ENCODE data around the gene KRT78. TPM values are rescaled to one million over a fixed set of nuclear protein-coding genes. Genes with fewer than 3 reads are reported as not detected.
"Not testable (repeated sequence)": the region's sequence is repeated elsewhere in the genome, so short reads cannot be mapped to it uniquely, and the experiment has no call there.

Gene KRT78
- total RNA-seq, 2 experiments from 2014 or later = not detected

- DNase-seq = peak; percentile 90
- POLR2A ChIA-PET = no interaction called here
- peaks cover 22% of the 10 kb centered on the region for H3K4me1 Mint-ChIP-seq
Measured at GRCh38 chr12:52870361-52871290, 21.8 kb upstream of the KRT78 start.

GRCh38 chr12:52867642-52868041, 18.8 kb upstream of the KRT78 start:
- no peak overlapping the region for H3K27ac Mint-ChIP-seq
- CTCF ChIA-PET = interaction anchor here (0.6 to 2.8 kb wide), 5 partner anchors 10 to 492 kb away, joined by 3 to 17 read pairs (median 4); no protein-coding TSS in a partner anchor
- ATAC-seq = peak; percentile 33
- intact Hi-C loops (cut with DNase I, micrococcal nuclease) = no loop called here
- H3K4me1 Mint-ChIP-seq = peaks cover 12% of the 10 kb centered on the region
- H3K9me3 Mint-ChIP-seq (ENCODE audit: low read depth) = no peaks in the 10 kb centered on the region
- no peak overlapping the region for H3K4me3 Mint-ChIP-seq
- no peaks in the 10 kb centered on the region for H3K36me3 Mint-ChIP-seq (ENCODE audit: low read depth)
- no peaks in the 10 kb centered on the region for H3K27me3 Mint-ChIP-seq
- POLR2A ChIA-PET = no interaction called here
- peak; percentile 51 for DNase-seq

More at GRCh38 chr12:52870361-52871290, 21.8 kb upstream of the KRT78 start:
- no peaks in the 10 kb centered on the region for H3K9me3 Mint-ChIP-seq (ENCODE audit: low read depth)
- CTCF ChIA-PET = interaction anchor here (0.5 to 8.8 kb wide), 43 partner anchors 9 to 722 kb away, joined by 3 to 110 read pairs (median 3); partner anchors contain the start of genes KRT3 and KRT79
- H3K27ac Mint-ChIP-seq = no peak overlapping the region
- H3K36me3 Mint-ChIP-seq (ENCODE audit: low read depth) = no peaks in the 10 kb centered on the region
- no peak overlapping the region for H3K4me3 Mint-ChIP-seq
- intact Hi-C loops (cut with DNase I, micrococcal nuclease) = loop anchor here (1.0 to 10.0 kb wide), 5 partner anchors 156 to 714 kb away; no protein-coding TSS in a partner anchor
- peak; percentile 80 for ATAC-seq
- H3K27me3 Mint-ChIP-seq = peaks cover 4% of the 10 kb centered on the region

GRCh38 chr12:52867152-52867551, 18.4 kb upstream of the KRT78 start:
- no peaks in the 10 kb centered on the region for H3K36me3 Mint-ChIP-seq (ENCODE audit: low read depth)
- H3K4me3 Mint-ChIP-seq = no peak overlapping the region
- no peaks in the 10 kb centered on the region for H3K27me3 Mint-ChIP-seq
- intact Hi-C loops (cut with DNase I, micrococcal nuclease) = no loop called here
- H3K27ac Mint-ChIP-seq = no peak overlapping the region
- H3K9me3 Mint-ChIP-seq (ENCODE audit: low read depth) = no peaks in the 10 kb centered on the region
- H3K4me1 Mint-ChIP-seq = peaks cover 12% of the 10 kb centered on the region
- POLR2A ChIA-PET = no interaction called here
- DNase-seq (no peak), ATAC-seq (no peak)
- CTCF ChIA-PET = interaction anchor here (0.6 to 2.8 kb wide), 9 partner anchors 10 to 492 kb away, joined by 3 to 17 read pairs (median 4); no protein-coding TSS in a partner anchor

- no peak overlapping the region for H3K27ac Mint-ChIP-seq
- no peaks in the 10 kb centered on the region for H3K36me3 Mint-ChIP-seq (ENCODE audit: low read depth)
- no peaks in the 10 kb centered on the region for H3K27me3 Mint-ChIP-seq
- CTCF ChIA-PET = interaction anchor here (0.6 to 2.8 kb wide), 14 partner anchors 8 to 598 kb away, joined by 3 to 17 read pairs (median 4); partner anchors contain the start of gene KRT76
- H3K4me1 Mint-ChIP-seq = peaks cover 12% of the 10 kb centered on the region
- no peaks in the 10 kb centered on the region for H3K9me3 Mint-ChIP-seq (ENCODE audit: low read depth)
- DNase-seq (peak; percentile 56), ATAC-seq (peak; percentile 39)
- intact Hi-C loops (cut with DNase I, micrococcal nuclease) = no loop called here
- POLR2A ChIA-PET = no interaction called here
- H3K4me3 Mint-ChIP-seq = no peak overlapping the region
Measured at GRCh38 chr12:52865090-52865944, 16.5 kb upstream of the KRT78 start.

GRCh38 chr12:52862023-52862422, 13.2 kb upstream of the KRT78 start:
- ChIA-PET CTCF (interaction anchor here (0.7 to 3.0 kb wide), 3 partner anchors 9 to 1065 kb away, joined by 3 to 9 read pairs (median 6); no protein-coding TSS in a partner anchor), POLR2A (no interaction called here)
- intact Hi-C loops (cut with DNase I, micrococcal nuclease) = no loop called here
- Mint-ChIP-seq H3K9me3 (ENCODE audit: low read depth) (no peaks in the 10 kb centered on the region), H3K4me3 (no peak overlapping the region), H3K27me3 (no peaks in the 10 kb centered on the region), H3K36me3 (ENCODE audit: low read depth) (no peaks in the 10 kb centered on the region), H3K4me1 (peaks cover 2% of the 10 kb centered on the region), H3K27ac (no peak overlapping the region)
- DNase-seq (no peak), ATAC-seq (no peak)

- ChIA-PET CTCF (interaction anchor here (0.7 to 3.0 kb wide), 5 partner anchors 9 to 1065 kb away, joined by 3 to 9 read pairs (median 3); no protein-coding TSS in a partner anchor), POLR2A (no interaction called here)
- Mint-ChIP-seq H3K27me3 (no peaks in the 10 kb centered on the region), H3K4me3 (no peak overlapping the region), H3K4me1 (no peaks in the 10 kb centered on the region), H3K9me3 (ENCODE audit: low read depth) (no peaks in the 10 kb centered on the region), H3K27ac (no peak overlapping the region), H3K36me3 (ENCODE audit: low read depth) (no peaks in the 10 kb centered on the region)
- DNase-seq (no peak), ATAC-seq (no peak)
- intact Hi-C loops (cut with DNase I, micrococcal nuclease) = no loop called here
Measured at GRCh38 chr12:52861511-52861910, 12.7 kb upstream of the KRT78 start.

- no peak overlapping the region for H3K27ac Mint-ChIP-seq
- H3K4me1 Mint-ChIP-seq = no peaks in the 10 kb centered on the region
- DNase-seq (no peak), ATAC-seq (no peak)
- H3K4me3 Mint-ChIP-seq = no peak overlapping the region
- CTCF ChIA-PET = interaction anchor here (0.7 to 1.5 kb wide), 3 partner anchors 10 to 21 kb away, joined by 3 read pairs; no protein-coding TSS in a partner anchor
- intact Hi-C loops (cut with DNase I, micrococcal nuclease) = no loop called here
- no peaks in the 10 kb centered on the region for H3K36me3 Mint-ChIP-seq (ENCODE audit: low read depth)
- H3K9me3 Mint-ChIP-seq (ENCODE audit: low read depth) = peaks cover 2% of the 10 kb centered on the region
- POLR2A ChIA-PET = no interaction called here
- no peaks in the 10 kb centered on the region for H3K27me3 Mint-ChIP-seq
Measured at GRCh38 chr12:52860102-52860823, 11.5 kb upstream of the KRT78 start.

- ATAC-seq = no peak
- intact Hi-C loops (cut with DNase I, micrococcal nuclease) = no loop called here
Measured at GRCh38 chr12:52857500-52857899, 8.7 kb upstream of the KRT78 start.

GRCh38 chr12:52856787-52857186, 8.0 kb upstream of the KRT78 start:
- CTCF ChIA-PET = no interaction called here
- intact Hi-C loops (cut with DNase I, micrococcal nuclease) = no loop called here
- POLR2A ChIA-PET = no interaction called here
- ATAC-seq = no peak
- Mint-ChIP-seq H3K27me3 (peaks cover 3% of the 10 kb centered on the region), H3K4me3 (no peak overlapping the region), H3K27ac (no peak overlapping the region), H3K4me1 (no peaks in the 10 kb centered on the region), H3K36me3 (ENCODE audit: low read depth) (no peaks in the 10 kb centered on the region), H3K9me3 (ENCODE audit: low read depth) (peaks cover 2% of the 10 kb centered on the region)
- no peak for DNase-seq

More at GRCh38 chr12:52857500-52857899, 8.7 kb upstream of the KRT78 start:
- H3K36me3 Mint-ChIP-seq (ENCODE audit: low read depth) = no peaks in the 10 kb centered on the region
- ChIA-PET POLR2A (no interaction called here), CTCF (no interaction called here)
- no peaks in the 10 kb centered on the region for H3K4me1 Mint-ChIP-seq
- H3K4me3 Mint-ChIP-seq = no peak overlapping the region
- H3K27ac Mint-ChIP-seq = no peak overlapping the region
- peaks cover 3% of the 10 kb centered on the region for H3K27me3 Mint-ChIP-seq
- peaks cover 2% of the 10 kb centered on the region for H3K9me3 Mint-ChIP-seq (ENCODE audit: low read depth)
- DNase-seq = no peak

GRCh38 chr12:52856077-52856476, 7.3 kb upstream of the KRT78 start:
- H3K4me1 Mint-ChIP-seq; intact Hi-C loops (cut with DNase I, micrococcal nuclease); H3K27me3 Mint-ChIP-seq; H3K4me3 Mint-ChIP-seq; POLR2A ChIA-PET; H3K9me3 Mint-ChIP-seq (ENCODE audit: low read depth); DNase-seq; H3K27ac Mint-ChIP-seq; H3K36me3 Mint-ChIP-seq (ENCODE audit: low read depth); ATAC-seq: not testable (repeated sequence)
- CTCF ChIA-PET = interaction anchor here (0.8 kb wide), 1 partner anchor 10 kb away, joined by 3 read pairs; no protein-coding TSS in a partner anchor

- Mint-ChIP-seq H3K27me3 (peaks cover 3% of the 10 kb centered on the region), H3K4me1 (no peaks in the 10 kb centered on the region), H3K9me3 (ENCODE audit: low read depth) (peaks cover 2% of the 10 kb centered on the region), H3K4me3 (no peak overlapping the region), H3K36me3 (ENCODE audit: low read depth) (no peaks in the 10 kb centered on the region), H3K27ac (no peak overlapping the region)
- ATAC-seq (no peak), DNase-seq (no peak)
- CTCF ChIA-PET = interaction anchor here (0.8 to 1.1 kb wide), 2 partner anchors 10 to 19 kb away, joined by 3 to 4 read pairs; no protein-coding TSS in a partner anchor
- intact Hi-C loops (cut with DNase I, micrococcal nuclease) = no loop called here
- POLR2A ChIA-PET = no interaction called here
Measured at GRCh38 chr12:52851787-52852186, 3.0 kb upstream of the KRT78 start.

All from activated CD4-positive, alpha-beta T cell treated with anti-CD3 and anti-CD28 coated beads for 36 hours (primary cell).